MM.1S (cell line): ENCODE measurements around the gene CCDC127.

Experiments
- EZH2 ChIP-seq: fragments of 300-600 bp; sonication (generic); optimal IDR thresholded peaks from 2 replicates; pipeline ENCODE3; 2017; ENCODE audit warnings: low read depth, mild to moderate bottlenecking, antibody characterized with exemption, low read length, mixed read lengths
- EZH2phosphoT487 ChIP-seq: fragments of 300-600 bp; sonication (generic); IDR thresholded peaks from 2 replicates; pipeline ENCODE4 v1.6.1; 2018; ENCODE audit warnings: antibody characterized with exemption, low read length
- TF ChIP-seq, protein P1 (sequence below): fragments of 300-600 bp; sonication (generic); IDR thresholded peaks from 2 replicates; pipeline ENCODE4 v1.5.1; 2016; ENCODE audit warnings: antibody characterized with exemption, low read length, mixed read lengths

GRCh38 chr5:158807-159447 is 59.0 kb downstream of the CCDC127 start:
- TF ChIP-seq, protein P1, sequence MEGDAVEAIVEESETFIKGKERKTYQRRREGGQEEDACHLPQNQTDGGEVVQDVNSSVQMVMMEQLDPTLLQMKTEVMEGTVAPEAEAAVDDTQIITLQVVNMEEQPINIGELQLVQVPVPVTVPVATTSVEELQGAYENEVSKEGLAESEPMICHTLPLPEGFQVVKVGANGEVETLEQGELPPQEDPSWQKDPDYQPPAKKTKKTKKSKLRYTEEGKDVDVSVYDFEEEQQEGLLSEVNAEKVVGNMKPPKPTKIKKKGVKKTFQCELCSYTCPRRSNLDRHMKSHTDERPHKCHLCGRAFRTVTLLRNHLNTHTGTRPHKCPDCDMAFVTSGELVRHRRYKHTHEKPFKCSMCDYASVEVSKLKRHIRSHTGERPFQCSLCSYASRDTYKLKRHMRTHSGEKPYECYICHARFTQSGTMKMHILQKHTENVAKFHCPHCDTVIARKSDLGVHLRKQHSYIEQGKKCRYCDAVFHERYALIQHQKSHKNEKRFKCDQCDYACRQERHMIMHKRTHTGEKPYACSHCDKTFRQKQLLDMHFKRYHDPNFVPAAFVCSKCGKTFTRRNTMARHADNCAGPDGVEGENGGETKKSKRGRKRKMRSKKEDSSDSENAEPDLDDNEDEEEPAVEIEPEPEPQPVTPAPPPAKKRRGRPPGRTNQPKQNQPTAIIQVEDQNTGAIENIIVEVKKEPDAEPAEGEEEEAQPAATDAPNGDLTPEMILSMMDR: no peak
- TF ChIP-seq EZH2 (no peak), EZH2phosphoT487 (no peak)
